Measurements from ENCODE around the gene PRMT2.
"Not testable (repeated sequence)": the region's sequence is repeated elsewhere in the genome, so short reads cannot be mapped to it uniquely, and the experiment has no call there.

The PRMT2 gene

GRCh38 chr21:46675595-46676280 is 40.3 kb downstream of the PRMT2 start:
- no peak for DNase-seq

GRCh38 chr21:46676542-46676941 is 41.1 kb downstream of the PRMT2 start:
- not testable (repeated sequence) for DNase-seq

- DNase-seq: not testable (repeated sequence)
These were observed 46.1 kb downstream of the PRMT2 start for GRCh38 chr21:46681593-46681992.

- DNase-seq: not testable (repeated sequence)
These were observed 63.2 kb downstream of the PRMT2 start for GRCh38 chr21:46698652-46699051.

GRCh38 chr21:46699104-46699503 is 63.6 kb downstream of the PRMT2 start:
- not testable (repeated sequence) for DNase-seq
